HG03064 (cell line): ENCODE measurements around the gene GPR37L1.
"Not testable (repeated sequence)": the region's sequence is repeated elsewhere in the genome, so short reads cannot be mapped to it uniquely, and the experiment has no call there.

Experiments used
- ATAC-seq: cut with Tn5 transposase; IDR thresholded peaks from one replicate; pipeline ENCODE4 v1.9.1; 2021; ENCODE audit warnings: low read depth; ENCODE audit not compliant: unreplicated experiment

GPR37L1 gene

DNA sequence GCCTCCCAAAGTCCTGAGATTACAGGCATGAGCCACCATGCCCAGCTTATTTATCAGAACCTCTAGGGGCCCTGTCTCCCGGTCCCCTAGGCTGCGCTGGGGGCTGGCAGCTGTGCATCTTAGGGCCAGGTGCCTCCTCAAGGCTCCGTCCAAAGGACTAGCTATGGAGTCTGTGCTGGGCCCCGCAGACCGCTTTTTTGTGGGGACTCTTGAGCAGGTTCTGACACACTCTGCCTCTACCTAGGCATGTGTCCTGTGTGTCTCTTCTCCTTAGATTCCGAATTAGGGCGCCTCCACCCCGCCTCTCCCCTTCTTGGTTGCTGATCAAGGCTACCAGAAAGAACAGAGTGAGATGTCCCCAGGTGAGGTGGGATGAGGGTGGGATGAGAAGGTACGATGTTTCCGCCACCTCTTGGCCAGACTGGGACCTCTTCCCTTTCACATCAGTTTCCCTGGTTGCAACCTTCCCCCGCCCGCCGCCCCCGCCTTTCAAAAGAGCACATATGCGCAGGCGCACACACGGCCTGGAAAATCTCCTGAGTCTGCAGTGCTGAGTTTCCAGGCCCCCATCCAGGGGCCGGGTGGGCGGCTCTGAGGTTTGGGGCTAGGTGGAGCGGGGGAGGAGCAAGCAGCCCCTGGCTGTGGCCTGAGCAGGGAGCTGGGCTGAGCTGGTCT lies 42.7 kb downstream of the GPR37L1 start:
- ATAC-seq = no peak

DNA sequence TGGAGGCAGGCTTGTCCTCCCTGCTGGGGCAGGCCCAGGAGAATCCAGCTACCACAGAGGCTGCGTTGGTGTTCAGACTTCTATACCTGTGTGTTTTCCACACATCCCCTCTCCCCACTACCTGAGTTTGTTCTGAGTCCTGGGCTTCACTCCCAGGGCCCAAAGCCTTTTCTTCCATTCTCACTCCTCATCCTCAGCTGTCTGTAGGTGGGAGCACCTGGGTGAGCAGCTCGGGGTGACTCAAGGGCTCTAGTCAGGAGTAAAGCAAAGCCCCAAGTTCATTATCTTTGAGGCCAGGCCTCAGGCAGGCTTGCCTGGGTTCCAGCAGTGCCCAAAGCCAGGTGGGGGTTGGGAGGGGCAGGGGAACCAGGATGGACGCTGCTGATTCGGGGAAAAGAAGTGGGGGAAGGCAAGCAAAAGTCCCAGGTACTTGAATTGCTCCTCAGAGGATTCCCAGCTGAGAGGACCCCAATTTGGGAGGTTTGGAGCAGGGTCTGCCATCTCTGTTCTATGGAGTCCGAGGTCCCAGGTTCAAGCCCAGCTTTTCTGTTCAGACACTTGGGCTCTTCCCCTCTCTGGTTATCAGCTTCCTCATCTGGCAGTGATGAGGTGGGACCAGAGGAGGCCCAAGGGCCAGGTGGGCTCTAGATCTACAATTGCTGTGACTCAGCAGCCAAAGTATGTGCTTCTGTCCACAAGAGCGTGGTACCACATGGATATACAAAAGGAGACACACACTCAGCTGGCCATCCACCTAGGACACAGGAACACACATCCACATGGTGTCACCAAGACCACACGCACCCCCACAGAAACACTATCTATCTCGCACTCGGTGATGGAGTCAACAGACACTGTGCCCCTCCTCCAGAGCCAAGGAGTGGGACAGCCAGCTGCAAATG lies 43.5 kb downstream of the GPR37L1 start:
- no peak for ATAC-seq

DNA sequence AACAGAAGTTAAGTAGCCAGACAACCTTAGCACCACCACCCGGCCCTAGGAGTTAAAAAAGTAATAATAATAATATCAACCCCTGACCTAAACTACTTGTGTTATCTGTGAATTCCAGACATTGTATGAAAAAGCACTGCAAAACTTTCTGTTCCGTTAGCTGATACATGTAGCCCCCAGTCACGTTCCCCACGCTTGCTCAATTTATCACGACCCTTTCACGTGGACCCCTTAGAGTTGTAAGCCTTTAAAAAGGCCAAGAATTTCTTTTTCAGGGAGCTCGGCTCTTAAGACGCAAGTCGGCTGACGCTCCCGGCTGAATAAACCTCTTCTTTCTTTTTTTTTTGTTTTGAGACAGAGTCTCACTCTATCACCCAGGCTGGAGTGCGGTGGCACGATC lies 44.3 kb downstream of the GPR37L1 start:
- ATAC-seq = not testable (repeated sequence)

DNA sequence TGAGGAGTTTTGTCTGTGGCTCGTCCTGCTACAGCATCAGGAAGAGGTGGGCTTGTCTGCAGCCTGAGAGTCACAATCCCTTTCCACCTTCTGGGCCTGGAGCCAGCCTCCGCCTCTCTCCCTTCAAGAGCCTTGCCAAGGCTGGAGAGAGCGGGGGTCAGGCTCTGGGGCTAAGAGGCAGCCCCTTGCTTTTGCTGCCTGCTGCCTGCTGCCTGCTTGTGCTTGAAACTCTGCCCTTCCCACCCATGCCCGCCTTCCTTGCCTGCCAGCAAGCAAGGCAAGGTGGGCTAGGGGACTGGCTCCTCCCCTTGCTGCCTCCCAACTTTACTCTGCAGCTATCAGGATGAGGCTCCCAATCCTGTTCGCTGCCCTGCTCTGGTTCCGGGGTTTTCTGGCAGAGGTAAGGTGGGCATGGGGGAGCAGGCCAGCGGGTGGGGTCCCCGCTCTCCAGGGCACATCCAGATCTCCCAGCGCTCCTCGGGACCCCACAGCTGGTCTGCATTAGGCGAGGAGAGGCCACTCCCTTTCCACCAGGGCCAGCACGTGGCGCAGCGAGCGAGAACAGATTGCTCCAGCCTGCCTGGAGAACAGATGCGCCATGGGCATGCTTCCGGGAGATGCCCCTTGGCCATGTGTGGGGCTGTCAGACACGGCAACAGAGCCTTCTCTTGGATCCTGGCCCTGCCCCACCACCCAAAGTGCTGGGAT lies 45.1 kb downstream of the GPR37L1 start:
- no peak for ATAC-seq

DNA sequence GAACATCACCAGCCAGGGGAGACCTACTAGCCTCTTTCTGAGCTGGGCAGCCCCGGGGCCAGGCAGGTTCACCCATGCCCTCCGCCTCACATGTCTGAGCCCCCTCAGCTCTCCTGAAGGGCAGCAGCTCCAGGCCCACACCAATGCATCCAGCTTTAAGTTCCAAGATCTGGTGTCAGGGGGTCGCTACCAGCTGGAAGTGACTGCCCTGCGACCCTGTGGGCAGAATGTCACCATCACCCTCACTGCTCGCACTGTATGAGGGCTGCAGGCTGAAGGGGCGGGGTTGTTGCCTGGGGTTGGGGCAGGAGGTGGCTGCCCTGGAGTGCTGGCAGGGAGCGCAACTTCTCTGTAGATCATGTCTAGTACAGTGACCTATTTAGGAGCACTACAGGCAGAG lies 46.1 kb downstream of the GPR37L1 start:
- ATAC-seq = no peak

DNA sequence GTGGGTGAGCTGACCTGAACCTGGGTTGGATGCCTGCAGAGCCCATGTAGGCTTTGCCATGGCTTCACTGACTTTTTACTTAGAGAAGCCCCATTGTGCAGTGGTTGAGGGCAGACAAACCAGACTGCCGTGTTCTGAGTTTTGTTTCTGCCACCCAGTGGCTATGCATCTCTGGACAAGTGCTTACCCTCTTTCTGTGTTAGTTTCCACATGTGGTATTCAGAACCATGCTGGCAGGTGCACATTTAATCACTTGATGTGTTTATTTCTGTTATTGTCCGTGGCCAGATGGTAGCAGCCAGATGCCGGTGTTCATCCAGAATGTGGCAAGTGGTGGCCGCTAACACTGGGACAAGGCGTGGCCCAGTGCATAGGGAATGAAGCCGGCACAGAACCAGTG lies 48.0 kb downstream of the GPR37L1 start:
- no peak for ATAC-seq

DNA sequence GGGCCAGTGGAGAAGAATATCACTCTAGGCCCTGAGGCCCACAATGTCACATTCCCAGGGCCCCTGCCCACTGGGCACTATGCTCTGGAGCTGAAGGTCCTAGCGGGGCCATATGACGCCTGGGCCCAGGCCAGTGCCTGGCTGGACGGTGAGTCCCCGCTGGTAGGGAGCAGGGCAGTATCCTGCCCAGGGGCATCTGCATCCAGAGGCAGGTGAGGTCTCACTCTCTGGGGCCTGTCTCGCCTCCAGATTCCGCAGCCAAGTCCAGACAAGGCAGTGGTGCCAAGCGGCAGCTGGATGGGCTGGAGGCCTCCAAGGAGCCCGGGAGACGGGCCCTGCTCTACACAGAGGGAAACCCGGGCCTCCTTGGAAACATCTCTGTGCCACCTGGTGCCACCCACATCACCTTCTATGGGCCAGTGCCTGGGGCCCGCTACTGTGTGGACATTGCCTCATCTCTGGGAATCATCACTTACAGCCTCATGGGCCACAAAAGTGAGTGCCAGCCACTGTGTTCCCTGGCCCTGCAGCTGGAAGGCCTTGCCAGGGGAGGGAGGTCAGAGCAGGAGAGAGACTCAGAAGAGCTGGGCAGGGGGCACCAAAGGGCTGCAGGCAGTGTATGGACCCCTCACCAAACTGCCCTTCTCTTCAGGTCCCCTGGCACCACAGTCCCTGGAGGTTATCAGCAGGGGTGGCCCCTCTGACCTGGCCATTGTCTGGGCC lies 48.7 kb downstream of the GPR37L1 start:
- no peak for ATAC-seq

DNA sequence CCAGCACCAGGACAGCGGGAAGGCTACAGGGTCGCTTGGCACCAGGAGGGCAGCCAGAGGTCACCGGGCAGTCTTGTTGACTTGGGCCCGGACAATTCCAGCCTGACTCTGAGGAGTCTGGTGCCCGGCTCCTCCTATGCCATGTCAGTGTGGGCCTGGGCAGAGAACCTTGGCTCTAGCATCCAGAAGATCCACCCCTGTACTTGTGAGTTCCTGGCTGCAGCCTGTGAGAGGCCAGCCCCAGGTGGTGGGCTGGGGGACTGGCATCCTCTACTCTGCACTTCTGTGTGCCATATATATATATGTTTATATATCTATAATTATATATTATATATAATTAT lies 49.3 kb downstream of the GPR37L1 start:
- no peak for ATAC-seq

DNA sequence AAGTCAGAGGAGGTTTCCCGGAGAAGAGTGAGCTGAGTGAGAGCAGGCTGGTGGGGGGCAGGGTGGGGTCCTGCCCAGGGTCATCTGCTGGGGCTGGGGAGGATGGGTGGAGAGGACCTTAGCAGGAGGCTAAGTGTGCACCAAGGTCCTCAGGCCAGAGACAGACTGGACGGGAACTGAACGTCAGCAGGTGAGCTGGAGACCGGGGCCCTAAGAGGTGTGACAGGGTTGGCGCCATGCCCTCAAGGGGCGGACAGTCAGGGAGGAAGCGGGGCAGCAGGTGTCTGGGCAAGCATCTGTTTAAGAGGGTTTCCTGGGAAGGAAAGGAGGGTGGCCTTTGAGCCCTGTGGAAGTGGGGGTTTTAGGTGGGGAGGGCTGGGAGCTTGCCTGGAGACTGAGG lies 51.3 kb downstream of the GPR37L1 start:
- no peak for ATAC-seq

DNA sequence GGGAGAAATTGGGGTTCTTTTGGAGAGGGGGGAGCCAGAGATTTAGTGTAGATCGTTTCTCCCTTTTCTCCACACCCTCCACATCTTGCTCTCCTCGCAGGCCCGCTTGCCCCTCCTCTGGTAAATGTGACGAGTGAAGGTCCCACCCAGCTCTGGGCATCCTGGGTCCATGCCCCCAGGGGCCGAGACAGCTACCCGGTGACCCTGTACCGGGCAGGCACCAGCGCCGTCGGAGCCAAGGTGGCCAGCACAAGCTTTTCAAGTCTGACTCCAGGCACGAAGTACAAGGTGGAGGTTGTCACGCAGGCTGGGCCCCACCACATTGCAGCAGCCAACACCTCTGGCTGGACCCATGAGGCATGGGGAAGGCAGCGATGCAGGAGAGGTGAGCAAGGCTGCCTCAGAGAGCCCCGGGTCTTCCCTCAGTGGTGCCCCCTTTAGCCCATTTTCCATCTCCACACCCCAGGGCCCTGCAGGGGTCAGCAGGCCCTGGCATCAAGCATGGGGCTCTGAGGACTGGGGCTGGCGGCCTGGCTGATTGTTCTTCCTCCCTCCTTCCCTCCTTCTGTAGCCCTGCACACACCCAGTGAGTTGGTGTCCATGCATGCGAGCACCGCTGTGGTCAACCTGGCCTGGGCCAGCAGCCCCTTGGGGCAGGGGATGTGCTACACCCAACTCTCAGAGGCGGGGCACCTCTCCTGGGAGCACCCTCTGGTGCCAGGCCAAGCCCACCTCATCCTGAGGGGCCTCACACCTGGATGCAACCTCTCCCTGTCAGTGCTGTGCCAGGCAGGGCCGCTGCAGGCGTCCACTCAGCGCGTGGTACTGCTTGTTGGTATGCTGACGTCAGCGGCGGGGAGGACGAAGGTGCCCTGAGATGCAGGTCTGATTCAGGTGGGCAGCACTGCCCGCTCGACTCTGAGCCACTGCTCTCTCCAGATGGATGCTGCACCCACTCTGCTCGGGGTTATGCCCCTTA lies 54.5 kb downstream of the GPR37L1 start:
- no peak for ATAC-seq

DNA sequence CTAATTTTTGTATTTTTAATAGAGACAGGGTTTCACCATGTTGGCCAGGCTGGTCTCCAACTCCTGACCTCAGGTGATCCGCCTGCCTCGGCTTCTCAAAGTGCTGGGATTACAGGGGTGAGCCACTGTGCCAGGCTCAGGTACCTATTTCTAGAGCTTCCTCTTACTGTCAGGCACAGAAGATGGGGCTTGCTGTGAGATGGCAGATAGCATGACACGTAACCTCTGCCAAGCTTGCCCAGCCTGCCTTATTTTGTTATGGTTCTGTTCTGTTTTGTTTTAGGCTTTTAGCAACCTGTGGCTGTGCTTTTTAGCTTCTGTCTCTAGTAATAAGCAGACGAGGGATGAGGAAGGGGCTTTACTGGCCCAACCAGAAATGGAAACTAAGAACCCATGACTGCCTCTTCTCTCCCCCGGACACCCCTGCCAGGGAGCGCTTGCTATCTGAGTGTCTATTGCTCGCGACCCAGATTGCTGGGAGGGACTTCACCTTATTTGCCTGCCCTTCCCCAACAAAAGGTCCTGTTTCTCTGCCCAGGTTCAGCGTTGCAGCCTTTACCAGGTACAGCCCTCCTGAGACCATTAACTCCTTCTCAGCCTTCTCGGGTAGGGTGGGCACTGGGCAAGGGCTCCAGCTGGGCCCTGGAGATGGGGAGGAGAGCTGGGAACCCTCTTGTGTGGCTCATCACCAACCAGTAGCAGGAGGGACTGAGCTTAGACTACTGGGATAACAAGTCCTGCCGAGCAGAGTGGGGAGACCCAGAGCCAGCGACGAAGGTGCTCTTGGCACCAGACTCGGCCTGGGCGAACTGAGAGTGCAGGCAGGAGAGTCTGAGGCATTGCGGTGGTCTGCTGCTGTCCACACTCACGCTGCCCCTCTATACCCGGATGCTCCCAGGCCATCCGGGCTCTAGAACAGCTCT lies 57.4 kb downstream of the GPR37L1 start:
- no peak for ATAC-seq

DNA sequence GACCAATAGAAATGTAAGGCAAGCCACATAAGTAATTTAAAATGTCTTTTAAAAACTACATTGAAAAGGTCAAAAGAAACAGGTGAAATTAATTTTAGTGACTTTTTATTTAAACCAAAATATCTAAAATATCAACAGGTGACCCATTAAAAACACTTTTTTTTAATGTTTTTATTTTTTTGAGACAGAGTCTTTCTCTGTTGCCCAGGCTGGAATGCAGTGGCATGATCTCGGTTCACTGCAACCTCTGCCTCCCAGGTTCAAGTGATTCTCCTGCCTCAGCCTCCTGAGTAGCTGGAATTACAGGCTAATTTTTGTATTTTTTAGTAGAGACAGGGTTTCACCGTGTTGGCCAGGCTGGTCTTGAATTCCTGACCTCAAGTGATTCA lies 58.0 kb downstream of the GPR37L1 start:
- not testable (repeated sequence) for ATAC-seq

DNA sequence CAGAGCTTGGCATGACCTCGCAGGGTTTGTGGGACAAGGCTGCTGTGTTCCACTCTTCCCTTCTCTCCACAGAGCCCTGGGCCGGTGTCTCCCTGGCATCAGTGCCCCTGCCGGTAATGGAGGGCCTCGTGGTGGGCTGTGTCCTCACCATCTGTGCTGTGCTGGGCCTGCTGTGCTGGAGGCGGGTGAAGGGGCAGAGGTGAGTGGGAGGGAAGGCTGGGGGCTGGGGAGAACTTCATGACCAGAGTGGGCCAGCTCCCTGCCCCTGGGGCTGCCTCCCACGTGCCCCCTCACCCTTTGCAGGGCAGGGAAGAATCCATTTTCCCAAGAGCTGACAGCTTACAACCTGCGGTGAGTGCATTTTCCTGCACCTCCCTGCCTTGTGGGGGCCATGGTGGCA lies 58.9 kb downstream of the GPR37L1 start:
- ATAC-seq = no peak

DNA sequence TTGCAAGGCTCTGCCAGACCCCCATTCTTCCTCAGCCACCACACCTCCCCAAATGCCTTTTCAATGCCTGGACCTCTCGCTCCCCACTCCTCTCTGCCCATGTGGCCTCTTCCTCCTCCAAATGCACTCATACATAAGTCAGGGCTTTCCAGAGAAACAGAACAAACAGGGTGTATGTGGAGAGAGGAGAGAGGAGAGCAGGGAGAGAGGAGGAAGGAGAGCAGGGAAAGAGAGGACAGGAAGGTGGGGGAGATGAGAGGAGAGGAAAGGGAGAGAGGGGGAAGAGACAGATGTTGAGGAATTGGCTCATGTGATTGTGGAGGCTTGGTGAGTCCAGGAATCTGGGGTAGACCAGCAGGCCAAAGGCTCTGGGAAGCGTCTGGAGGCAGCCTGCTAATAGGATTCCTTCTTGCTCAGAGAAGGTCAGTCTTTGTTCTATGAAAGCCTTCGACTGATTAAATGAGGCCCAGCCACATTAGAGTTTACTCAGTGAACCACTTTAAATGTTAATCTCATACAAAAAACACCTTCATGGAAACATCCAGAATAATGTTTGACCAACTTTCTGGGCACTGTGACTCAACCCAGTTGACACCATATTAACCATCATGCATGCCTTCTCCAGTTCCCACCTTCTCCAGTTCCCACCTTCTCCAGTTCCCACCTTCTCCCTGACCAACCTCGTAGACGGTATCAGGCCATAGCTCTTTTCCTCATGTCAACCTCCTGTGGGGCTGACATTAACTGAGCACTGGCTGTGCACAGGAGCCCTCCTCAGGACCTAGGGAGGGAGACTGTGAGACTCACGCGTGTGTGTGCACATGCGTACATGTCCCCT lies 59.5 kb downstream of the GPR37L1 start:
- no peak for ATAC-seq
